Fibroblast of lung (primary cell): ENCODE results near the gene DLG5. TPM values are rescaled to one million over a fixed set of nuclear protein-coding genes. Genes with fewer than 3 reads are reported as not detected.
A peak's percentile ranks its signal among the peaks of the same experiment; 100 is the strongest.

ENCODE experiments used
- DNase-seq, 2 donors: peaks; one replicate each; pipeline versions ENCODE4 v3.0.0 to v3.0.0-alpha.2; 2010; ENCODE audit warnings: low read depth in 2 of 2
- H2AFZ ChIP-seq: 2 replicates; pipeline ENCODE4 v1.5.1; 2012; ENCODE audit warnings: low read length, control low read depth, inconsistent platforms
- H3K27ac ChIP-seq: 2 replicates; pipeline ENCODE4 v1.5.1; 2011; ENCODE audit warnings: low read length, control low read depth; ENCODE audit not compliant: insufficient read depth
- H3K27me3 ChIP-seq: 2 replicates; pipeline ENCODE4 v1.5.1; 2011; ENCODE audit warnings: mild to moderate bottlenecking, low read length; ENCODE audit not compliant: control insufficient read depth, insufficient read depth
- H3K36me3 ChIP-seq: 2 replicates; pipeline ENCODE4 v1.5.1; 2011; ENCODE audit warnings: low read length; ENCODE audit not compliant: control insufficient read depth, insufficient read depth
- H3K4me1 ChIP-seq: 2 replicates; pipeline ENCODE4 v1.5.1; 2011; ENCODE audit warnings: low read length; ENCODE audit not compliant: control insufficient read depth, insufficient read depth; ENCODE audit errors: extremely low read depth
- H3K4me2 ChIP-seq: 2 replicates; pipeline ENCODE4 v1.5.1; 2011; ENCODE audit warnings: low read length, control low read depth; ENCODE audit not compliant: insufficient read depth; ENCODE audit errors: extremely low read depth
- H3K4me3 ChIP-seq, 4 experiments: fragments of 200-600 bp in 1 of 4; sonication (generic) in 1 of 4; replicated peaks in 1 of 4; 2 replicates each; pipeline ENCODE4 v1.5.1; 2011 to 2016; ENCODE audit warnings: low read length in 4 of 4, low read depth in 3 of 4, mild to moderate bottlenecking in 3 of 4, control low read depth in 2 of 4, inconsistent platforms in 1 of 4, mixed read lengths in 1 of 4; ENCODE audit not compliant: insufficient read depth in 1 of 4; ENCODE audit errors: control extremely low read depth in 1 of 4
- H3K79me2 ChIP-seq: 2 replicates; pipeline ENCODE4 v1.5.1; 2012; ENCODE audit warnings: mild to moderate bottlenecking, low read length, inconsistent platforms; ENCODE audit not compliant: control insufficient read depth, insufficient read depth
- H3K9ac ChIP-seq: 2 replicates; pipeline ENCODE4 v1.5.1; 2011; ENCODE audit warnings: mild to moderate bottlenecking, low read length, control low read depth; ENCODE audit not compliant: insufficient read depth
- H3K9me3 ChIP-seq: 2 replicates; pipeline ENCODE4 v1.5.1; 2012; ENCODE audit warnings: low read depth, low read length; ENCODE audit not compliant: control insufficient read depth, insufficient read depth
- H4K20me1 ChIP-seq: 2 replicates; pipeline ENCODE4 v1.5.1; 2011; ENCODE audit warnings: low read length; ENCODE audit not compliant: control insufficient read depth, insufficient read depth; ENCODE audit errors: extremely low read depth
- EZH2 ChIP-seq: IDR thresholded peaks from 2 replicates; pipeline ENCODE4 v1.5.1; 2012; ENCODE audit warnings: low read length, control low read depth, mild to moderate bottlenecking; ENCODE audit errors: missing control alignments
- polyA plus RNA-seq, 2 donors: library from polyadenylated mRNA; depleted of rRNA in 1 of 2; stranded (reverse) in 1 of 2; unstranded in 1 of 2; fragments of >200 nt; gene quantifications; 2 replicates each; pipeline ENCODE4 v1.2.1, GENCODE V29; 2011 to 2012; ENCODE audit warnings: missing spikeins in 1 of 2
- total RNA-seq: library from RNA; depleted of rRNA; stranded (reverse); fragments of >200 nt; gene quantifications from 2 replicates; pipeline ENCODE4 v1.2.1, GENCODE V29; 2014
- TF ChIP-seq, protein P1 (sequence below), 2 donors: IDR thresholded peaks in 1 of 2; conservative IDR thresholded peaks in 1 of 2; 1 replicate in 1 of 2; 2 replicates in 1 of 2; pipeline ENCODE4 v1.5.1; 2011 to 2012; ENCODE audit warnings: low read length in 2 of 2, control low read depth in 1 of 2, inconsistent platforms in 1 of 2, low read depth in 1 of 2, mild to moderate bottlenecking in 1 of 2

The DLG5 gene
- total and polyA plus RNA-seq, 2 donors (not counting 1 experiment from before 2014, with no cell fraction given) = 15.3 to 40.8 TPM

GRCh38 chr10:77837248-77837924 lies 89.2 kb downstream of the DLG5 start:
- Histone ChIP-seq H3K4me1 (peaks cover 6% of the 10 kb centered on the region), H3K9ac (no peak overlapping the region), H2AFZ (no peak overlapping the region), H3K4me2 (no peak overlapping the region), H3K27me3 (no peaks in the 10 kb centered on the region), H3K27ac (no peak overlapping the region), H3K9me3 (no peaks in the 10 kb centered on the region), H4K20me1 (no peaks in the 10 kb centered on the region), H3K36me3 (peaks cover 28% of the 10 kb centered on the region), H3K4me3 (no peak overlapping the region), H3K79me2 (no peaks in the 10 kb centered on the region)
- DNase-seq = peak; percentile 39 to 66
- no peak for TF ChIP-seq EZH2
- TF ChIP-seq, protein P1, sequence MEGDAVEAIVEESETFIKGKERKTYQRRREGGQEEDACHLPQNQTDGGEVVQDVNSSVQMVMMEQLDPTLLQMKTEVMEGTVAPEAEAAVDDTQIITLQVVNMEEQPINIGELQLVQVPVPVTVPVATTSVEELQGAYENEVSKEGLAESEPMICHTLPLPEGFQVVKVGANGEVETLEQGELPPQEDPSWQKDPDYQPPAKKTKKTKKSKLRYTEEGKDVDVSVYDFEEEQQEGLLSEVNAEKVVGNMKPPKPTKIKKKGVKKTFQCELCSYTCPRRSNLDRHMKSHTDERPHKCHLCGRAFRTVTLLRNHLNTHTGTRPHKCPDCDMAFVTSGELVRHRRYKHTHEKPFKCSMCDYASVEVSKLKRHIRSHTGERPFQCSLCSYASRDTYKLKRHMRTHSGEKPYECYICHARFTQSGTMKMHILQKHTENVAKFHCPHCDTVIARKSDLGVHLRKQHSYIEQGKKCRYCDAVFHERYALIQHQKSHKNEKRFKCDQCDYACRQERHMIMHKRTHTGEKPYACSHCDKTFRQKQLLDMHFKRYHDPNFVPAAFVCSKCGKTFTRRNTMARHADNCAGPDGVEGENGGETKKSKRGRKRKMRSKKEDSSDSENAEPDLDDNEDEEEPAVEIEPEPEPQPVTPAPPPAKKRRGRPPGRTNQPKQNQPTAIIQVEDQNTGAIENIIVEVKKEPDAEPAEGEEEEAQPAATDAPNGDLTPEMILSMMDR (conservative IDR thresholded peaks at IDR 0.05 in 1 of 2, IDR thresholded peaks at IDR 0.05 in 1 of 2; ENCODE audit: low read depth in 1 of 2, low read length in 2 of 2) = peak in 1 of 2 donors; percentile 35

- TF ChIP-seq, protein P1 (conservative IDR thresholded peaks at IDR 0.05 in 1 of 2, IDR thresholded peaks at IDR 0.05 in 1 of 2; ENCODE audit: low read depth in 1 of 2, low read length in 2 of 2) = no peak
- TF ChIP-seq EZH2 = no peak
- H3K27me3 ChIP-seq = no peaks in the 10 kb centered on the region
- no peaks in the 10 kb centered on the region for H3K9me3 ChIP-seq
- no peaks in the 10 kb centered on the region for H3K79me2 ChIP-seq
- no peak overlapping the region for H3K4me3 ChIP-seq
- DNase-seq = peak in 1 of 2 donors; percentile 10
- H4K20me1 ChIP-seq = no peaks in the 10 kb centered on the region
- H3K27ac ChIP-seq = no peak overlapping the region
- H3K4me1 ChIP-seq = peaks cover 6% of the 10 kb centered on the region
- H3K9ac ChIP-seq = no peak overlapping the region
- H2AFZ ChIP-seq = no peak overlapping the region
- peaks cover 24% of the 10 kb centered on the region for H3K36me3 ChIP-seq
- H3K4me2 ChIP-seq = no peak overlapping the region
Observed at GRCh38 chr10:77836299-77836820, 90.2 kb downstream of the DLG5 start.

- Histone ChIP-seq H4K20me1 (no peaks in the 10 kb centered on the region), H3K4me3 (no peak overlapping the region), H3K9me3 (no peaks in the 10 kb centered on the region), H3K27ac (no peak overlapping the region), H3K79me2 (no peaks in the 10 kb centered on the region), H3K36me3 (peaks cover 21% of the 10 kb centered on the region), H2AFZ (no peak overlapping the region), H3K9ac (no peak overlapping the region), H3K4me1 (peaks cover 6% of the 10 kb centered on the region), H3K27me3 (no peaks in the 10 kb centered on the region), H3K4me2 (no peak overlapping the region)
- no peak for TF ChIP-seq EZH2
- TF ChIP-seq, protein P1 (conservative IDR thresholded peaks at IDR 0.05 in 1 of 2, IDR thresholded peaks at IDR 0.05 in 1 of 2; ENCODE audit: low read depth in 1 of 2, low read length in 2 of 2) = no peak
- peak in 1 of 2 donors; percentile 35 for DNase-seq
Observed at GRCh38 chr10:77835669-77836086, 90.9 kb downstream of the DLG5 start.
